CD4-positive, alpha-beta T cell treated with Interleukin-6 at 100 ng/mL for 8 hours (primary cell): ENCODE data around the gene GPR55.
"Not testable (repeated sequence)": the region's sequence is repeated elsewhere in the genome, so short reads cannot be mapped to it uniquely, and the experiment has no call there.

Experiments used
- DNase-seq: peaks from one replicate; pipeline ENCODE4 v3.0.0-alpha.2; 2020; ENCODE audit warnings: mixed read lengths, low spot score

GPR55 gene, protein sequence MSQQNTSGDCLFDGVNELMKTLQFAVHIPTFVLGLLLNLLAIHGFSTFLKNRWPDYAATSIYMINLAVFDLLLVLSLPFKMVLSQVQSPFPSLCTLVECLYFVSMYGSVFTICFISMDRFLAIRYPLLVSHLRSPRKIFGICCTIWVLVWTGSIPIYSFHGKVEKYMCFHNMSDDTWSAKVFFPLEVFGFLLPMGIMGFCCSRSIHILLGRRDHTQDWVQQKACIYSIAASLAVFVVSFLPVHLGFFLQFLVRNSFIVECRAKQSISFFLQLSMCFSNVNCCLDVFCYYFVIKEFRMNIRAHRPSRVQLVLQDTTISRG

DNA sequence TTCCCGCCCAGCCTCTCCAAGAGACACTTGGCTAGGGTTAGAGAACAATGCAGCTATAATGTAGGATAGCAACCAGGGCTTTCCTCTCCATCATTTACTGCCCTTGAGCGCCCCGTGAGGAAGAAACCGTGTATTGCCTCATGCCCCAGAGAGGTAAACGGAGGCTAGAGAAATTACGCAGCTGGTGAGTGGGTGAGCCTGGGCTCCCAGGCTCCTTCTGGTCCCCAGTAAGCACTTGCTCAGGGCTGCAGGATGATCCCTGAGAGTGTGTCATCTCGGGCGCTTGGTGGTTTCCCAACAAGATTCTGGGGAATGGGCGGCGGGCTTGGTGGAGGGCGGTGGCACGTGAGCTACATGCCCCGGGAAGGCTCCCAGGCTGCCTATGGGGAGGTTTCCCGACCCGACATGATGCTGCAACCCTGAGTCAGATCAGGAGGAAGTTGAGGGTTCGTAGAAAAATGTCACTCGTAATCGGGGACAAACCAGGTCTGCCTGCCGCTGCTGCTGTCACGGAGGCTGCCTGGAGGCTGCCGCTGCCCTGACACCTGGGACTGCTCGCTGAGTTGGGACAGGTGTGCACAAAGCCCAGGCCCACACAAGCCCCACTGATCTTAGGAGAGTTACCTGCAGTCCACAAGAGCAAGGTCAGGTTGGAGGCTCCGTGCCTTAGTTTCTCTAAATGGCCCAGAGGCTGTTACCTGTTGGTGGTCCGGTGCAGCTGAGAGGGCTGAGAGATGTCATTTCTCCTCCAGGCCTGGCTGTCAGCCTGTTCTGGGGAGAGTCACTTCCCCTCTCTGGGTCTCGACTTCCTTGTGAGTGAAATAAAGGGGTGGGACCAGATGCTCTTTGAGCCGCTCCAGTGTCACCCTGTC, at the start of gene GPR55:
Gene GPR55 (minus strand): TSS at position 773 of the 872 bp plus-strand sequence. CDS start 14,280 bp downstream, outside the sequence.
- peak; percentile 48 for DNase-seq

DNA sequence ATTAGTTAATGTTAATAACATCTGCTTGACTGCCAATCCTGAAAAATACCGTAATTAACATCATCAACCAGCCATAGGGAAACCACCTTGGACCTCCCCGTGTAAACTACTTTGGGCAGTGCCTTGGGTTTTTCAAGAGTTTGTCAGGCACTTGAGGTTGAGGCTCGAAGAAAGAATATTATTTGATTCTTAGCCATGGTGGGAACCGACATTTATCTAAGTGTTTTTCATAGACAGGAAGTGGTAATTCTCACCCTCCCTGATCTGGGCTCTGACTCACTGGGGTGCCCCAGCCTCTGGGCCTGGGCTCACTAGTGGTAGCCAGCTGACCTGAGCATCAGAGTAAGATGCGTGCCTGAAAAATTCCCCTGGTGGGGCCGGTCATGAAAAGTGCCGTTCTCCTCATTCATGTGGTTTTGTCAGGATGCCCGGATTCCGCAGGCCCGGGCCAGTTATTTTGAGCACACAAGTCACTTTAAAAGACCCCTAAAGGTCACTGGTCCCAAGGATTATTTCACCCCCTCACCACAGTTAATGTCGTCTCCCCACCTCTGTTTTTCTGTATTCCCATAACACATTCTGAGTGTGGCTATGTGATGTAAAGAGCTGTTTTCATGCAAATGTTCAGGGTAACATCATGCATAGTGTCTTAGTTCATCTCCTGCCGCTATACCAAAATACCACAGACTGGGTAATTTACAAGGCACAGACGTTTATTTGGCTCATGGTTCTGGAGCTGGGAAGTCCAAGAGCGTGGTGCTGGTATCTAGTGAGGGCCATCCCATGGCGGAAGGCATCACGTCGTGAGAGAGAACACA, 49.3 kb upstream of the GPR55 start:
- peak; percentile 77 for DNase-seq

DNA sequence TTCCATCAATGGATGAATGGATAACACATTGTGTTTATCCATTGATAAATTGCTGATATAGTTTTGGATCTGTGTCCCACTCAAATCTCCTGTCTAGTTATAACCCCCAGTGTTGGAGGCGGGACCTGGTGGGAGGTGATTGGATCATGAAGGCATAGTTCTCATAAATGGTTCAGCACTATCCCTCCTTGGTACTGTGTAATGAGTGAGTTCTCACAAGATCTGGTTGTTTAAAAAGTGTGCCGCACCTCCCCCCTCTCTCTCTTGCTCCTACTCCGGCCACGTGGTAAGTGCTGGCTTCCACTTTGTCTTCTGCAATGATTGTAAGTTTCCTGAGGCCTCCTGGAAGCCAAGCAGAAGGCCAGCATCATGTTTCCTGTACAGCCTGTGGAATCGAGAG, 47.0 kb upstream of the GPR55 start:
- DNase-seq, result no peak

DNA sequence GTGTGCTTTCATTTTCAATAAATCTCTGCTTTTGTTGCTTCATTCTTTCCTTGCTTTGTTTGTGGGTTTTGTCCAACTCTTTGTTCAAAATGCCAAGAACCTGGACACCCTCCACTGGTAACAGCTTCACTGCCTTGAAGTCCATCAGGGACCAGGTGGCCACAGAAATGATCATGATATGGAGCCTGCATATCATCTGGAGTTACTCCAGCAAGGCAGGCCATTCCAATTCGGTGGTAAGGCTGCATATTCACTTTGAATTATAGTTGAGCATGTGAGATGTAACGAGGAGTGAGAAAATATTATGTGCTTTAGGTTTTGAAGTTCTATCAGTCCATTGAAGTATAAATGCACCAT, 44.6 kb upstream of the GPR55 start:
- DNase-seq, result no peak

DNA sequence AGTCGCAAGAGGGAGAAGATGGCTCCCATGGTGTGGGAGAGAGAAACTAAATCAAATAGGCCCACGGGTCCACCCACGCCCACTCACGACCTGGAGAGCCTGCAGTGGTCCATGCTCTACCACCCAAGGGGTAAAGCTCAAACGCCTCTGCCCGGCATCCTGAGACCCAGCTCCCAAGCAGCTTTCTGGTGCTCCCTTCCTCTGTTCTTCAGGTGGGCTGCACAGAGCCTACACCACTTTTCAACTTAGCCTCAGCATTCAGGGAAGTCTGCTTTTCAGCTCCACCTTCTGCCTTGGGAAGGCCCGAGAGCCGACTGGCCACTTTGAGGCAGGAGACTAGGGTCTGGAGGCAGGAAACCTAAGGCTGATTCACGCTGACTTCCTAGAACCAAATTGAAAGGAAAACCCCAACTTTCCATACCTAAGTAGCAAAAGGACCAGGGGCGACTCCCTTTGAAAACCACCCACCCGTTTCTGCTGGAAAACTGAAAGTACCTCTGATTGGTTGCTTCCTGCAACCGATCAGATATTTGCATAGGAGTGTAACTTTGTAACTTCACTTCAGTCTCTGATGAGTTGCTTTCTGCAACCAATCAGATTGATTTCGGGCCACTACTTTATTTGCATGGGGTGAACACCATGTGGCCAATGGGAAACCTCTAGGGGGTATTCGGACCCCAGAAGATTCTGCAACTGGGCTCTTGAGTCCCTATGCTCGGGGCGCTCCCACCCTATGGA, 44.0 kb upstream of the GPR55 start:
- DNase-seq, result no peak

DNA sequence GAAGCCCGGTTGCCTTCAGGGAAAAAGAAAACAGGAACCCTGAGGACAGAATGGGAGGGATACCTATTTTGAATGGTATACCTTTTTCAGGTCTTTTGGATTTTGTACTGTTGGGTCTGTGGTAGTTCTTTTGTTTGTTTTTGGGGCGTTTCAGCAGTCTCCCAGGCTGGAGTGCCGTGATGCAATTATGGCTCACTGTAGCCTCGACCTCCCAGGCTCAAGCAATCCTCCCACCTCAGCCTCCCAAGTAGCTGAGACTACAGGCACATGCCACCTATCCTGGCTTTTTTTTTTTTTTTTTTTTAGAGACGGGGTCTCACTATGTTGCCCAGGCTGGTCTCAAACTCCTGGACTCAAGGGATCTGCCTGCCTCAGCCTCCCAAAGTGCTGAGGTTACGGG, 43.3 kb upstream of the GPR55 start:
- DNase-seq, result not testable (repeated sequence)

DNA sequence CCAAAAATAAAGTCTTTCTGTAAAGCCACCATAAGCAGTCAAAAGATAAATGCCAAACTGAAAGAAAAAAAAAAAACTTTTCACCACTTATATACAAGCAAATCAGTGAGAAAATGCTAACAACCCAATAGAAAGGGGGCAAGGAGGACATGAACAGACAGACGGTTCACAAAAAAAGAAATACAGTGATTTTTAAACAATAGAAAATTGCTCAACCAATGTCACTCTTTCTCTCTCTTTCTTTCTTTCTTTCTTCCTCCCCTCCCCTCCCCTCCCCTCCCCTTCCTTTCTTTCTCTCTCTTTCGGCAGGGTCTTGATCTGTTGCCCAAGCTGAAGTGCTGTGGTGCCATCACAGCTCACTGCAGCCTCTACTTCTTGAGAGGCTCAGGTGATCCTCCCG, 42.1 kb upstream of the GPR55 start:
- no peak for DNase-seq

DNA sequence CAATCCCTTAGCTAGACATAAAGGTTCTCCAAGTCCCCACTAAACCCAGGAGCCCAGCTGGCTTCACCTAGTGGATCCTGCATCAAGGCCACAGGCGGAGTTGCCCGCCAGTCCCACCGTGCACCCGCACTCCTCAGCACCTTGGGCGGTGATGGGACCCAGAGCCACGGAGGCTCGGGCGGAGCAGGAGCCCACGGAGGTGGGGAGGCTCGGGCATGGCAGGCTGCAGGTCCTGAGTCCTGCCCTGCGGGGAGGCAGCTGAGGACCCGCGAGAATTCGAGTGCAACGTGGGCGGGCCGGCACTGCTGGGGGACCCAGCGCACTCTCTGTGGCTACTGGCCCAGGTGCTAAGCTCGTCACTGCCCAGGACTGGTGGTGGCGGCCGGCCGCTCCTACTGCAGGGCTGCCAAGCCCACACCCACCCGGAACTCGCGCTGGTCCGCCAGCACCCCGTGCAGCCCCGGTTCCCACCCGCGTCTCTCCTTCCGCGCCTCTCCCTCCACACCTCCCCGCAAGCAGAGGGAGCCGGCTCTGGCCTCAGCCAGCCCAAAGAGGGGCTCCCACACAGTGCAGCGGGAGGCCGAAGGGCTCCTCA, 39.2 kb upstream of the GPR55 start:
- no peak for DNase-seq

DNA sequence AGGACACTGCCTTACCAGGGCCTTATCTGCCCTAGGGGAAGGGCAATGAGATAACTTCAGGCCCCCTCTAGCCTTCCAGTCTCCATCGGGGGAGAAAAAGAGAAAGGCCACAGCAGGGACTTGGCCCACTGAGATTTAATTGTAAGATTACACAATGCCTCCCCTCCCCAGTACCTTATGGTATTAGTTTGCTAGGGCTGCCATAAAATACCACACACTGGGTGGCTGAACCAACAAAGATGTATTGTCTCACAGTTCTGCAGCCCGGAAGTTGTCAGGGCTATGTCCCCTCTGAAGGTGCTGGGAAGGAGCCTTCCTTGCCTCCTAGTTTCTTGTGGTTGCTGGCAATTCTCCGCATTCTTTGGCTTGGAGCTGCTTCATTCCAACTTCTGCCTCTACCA, 36.0 kb upstream of the GPR55 start:
- DNase-seq, result no peak

DNA sequence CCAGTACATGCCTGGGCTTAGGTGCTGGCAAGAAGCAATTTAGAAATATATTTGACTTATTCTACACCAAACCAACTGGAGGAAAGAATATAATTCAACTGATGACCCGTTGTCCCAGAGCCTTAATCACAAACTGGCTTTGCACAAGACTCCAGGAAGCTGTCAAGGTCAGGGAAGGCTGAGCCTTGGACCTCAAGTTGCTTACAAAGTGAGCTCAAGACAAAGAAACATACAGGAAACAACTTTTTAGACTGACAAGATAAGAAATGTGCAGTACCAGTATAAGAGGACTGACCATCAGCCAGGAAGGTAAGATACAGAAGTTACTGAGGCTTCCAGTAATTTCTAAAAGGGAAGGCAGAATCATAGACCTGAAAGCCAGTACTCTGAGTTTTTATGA, 35.0 kb upstream of the GPR55 start:
- DNase-seq, result no peak

DNA sequence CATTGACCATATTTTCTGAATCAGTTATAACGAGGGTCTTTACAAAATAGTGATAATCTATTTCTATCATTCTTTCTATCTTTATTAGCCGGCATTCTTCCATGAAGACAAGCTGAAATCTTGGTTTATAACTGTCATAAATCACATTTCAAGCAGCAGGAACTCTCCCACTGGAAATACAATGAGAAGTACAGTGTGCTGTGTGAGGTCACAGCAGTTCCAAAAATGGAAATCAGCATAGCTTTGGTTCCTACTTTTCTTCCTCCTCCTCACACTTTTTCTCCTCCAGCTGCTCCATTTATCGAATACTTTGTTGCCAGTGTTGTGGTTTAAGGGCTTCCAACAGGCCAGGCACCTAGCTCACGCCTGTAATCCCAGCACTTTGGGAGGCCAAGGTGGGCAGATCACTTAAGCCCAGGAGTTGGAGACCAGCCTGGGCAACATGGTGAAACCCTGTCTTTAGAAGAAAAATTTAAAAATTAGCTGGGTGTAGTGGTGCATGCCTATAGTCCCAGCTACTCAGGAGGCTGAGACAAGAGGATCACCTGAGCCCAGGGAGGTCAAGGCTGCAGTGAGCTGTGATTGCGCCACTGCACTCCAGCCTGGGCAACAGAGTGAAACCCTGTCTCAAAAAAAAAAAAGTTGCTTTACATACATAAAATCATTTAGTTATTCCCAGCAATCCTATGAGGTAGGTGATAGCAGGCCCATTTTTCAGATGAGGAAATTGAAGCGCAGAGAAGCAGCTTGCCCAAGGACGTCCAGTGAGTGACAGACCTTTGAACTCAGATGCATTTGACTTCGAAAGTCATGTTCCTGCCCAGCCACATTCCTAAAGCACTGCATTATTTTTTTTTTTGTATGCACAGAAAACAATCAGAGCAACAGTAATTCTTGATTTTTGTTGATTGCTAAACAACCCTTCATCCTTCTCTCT, 34.0 kb upstream of the GPR55 start:
- DNase-seq, result no peak

DNA sequence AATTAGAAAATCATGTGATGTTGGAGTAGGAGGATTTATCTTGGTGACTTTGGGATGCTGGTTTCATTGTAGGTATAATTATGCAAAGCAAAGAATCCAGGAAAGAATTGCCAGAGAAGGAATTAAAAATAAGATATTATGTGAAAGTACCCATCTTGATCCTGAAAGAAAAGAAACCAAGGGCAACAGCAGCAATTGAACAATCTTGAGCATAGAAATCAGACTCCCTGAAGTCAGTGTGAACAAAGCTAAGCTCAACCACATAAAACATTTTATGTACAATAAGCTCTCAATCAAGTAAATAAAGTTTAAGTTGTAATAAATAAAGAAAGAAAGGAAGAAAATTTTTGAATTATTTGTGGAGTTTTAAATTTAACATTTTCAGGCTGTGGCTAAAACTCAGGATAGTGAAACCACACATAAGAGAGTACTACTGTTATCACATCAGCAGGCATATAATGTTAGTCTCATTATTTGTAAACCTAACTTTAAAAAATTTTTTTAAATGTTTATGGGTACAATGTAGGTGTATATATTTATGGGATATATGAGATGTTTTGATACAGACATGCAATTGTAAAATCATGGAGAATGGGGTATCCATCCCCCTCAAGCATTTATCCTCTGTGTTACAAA, 32.8 kb upstream of the GPR55 start:
- no peak for DNase-seq

DNA sequence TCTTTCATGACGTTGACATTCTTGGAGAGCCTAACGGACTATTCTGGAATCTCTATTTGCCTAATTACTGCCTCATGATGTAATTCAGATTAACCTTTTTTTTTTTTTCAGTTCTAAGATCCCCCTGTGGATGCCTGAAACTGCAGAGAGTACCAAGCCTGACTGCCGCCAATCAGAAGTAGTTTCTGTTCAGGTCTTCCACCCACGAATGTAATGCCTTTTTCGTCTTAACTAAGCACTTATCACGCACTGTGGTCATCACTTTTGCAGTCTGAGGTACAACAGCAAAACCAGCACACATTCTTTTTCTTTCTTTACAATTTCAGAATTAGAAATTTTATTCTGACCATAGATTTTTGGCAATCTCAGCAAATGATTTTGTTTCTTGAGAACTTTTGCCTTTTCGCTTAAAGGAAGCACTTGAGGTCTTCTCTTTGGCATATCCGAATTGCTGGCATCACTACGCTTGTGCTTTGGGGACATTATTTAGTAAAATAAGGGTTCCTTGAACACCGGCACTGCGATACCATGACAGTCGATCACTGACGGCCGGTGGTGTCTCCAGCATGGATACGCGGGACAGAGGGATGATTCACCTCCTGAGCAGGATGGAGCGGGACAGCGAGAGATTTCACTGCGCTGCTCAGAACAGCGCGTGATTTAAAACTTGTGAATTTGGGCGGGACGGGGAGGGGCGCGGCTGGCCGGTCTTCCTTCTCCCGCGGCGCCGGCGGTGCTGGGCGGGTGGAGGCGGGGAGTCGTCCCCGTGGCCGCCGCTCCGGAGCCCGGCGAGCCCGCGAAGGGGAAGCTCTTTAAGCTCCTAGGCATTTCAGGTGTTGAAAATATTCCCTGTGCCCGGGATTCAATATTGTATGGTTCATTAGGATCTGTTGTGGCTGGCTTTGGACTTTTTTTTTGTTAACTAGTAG, 32.0 kb upstream of the GPR55 start:
- DNase-seq, result no peak

DNA sequence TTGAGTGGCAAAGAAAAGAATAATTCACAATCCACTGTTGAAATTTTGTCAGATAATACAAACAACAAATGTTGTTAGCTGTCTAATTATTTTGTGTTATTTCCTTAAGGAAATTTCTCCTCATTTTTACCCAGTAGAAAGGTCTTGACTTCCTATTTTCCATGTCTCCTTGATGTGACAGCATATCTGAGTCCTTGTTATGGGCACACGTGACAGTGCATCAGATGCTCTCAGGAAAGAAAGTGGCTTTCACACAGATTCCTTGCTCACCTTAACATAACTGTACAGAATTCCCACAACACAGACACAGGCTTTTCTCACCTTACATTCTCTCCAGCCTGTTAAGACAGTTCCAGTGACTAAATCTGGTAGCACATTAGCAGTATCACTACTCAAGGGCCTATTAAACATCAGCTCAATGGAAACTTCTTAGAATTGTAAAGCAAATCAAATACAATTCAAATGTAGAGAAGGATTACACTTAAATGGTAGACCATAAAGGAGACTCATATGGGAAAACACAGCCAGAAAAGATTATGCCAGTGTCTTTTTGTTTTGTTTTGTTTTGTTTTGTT, 30.2 kb upstream of the GPR55 start:
- no peak for DNase-seq

DNA sequence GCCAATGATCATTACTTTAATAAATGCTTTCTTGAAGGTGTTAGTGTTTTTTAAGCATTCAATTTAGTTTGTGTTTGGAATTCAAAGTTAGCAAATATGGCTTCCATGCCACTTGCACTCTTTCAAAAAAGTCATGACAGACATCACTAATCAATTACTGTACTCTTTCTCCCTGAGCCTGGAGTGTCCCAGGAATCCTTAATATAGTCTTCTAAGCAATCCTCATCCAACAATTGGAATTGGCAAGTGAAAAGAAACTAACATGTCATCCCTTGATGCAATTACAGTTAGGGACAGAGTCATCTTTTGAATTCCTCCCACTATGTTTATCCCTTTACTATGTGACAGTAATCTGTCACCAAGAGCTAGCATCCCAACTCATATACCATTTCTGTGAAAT, 29.7 kb upstream of the GPR55 start:
- DNase-seq, result no peak

DNA sequence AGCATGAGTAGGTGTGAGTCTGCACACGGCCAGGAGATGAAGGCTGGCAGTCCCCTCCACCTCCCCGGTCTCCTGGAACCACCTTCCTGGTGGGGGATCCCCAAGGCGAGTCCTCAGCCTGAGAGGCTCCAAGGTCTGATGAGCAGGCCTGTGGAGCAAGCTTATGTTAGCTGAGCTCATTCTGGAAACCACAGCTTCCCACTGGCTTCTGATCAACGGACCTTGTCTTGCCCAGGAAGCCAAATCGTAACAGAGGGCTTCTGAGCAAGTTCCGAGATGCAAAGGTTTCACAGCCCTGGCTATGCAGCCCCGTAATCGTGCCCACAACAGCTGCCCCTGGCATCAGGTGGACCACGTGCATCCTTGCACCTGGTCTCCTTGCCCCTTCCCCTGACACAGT, 28.8 kb upstream of the GPR55 start:
- DNase-seq, result no peak

DNA sequence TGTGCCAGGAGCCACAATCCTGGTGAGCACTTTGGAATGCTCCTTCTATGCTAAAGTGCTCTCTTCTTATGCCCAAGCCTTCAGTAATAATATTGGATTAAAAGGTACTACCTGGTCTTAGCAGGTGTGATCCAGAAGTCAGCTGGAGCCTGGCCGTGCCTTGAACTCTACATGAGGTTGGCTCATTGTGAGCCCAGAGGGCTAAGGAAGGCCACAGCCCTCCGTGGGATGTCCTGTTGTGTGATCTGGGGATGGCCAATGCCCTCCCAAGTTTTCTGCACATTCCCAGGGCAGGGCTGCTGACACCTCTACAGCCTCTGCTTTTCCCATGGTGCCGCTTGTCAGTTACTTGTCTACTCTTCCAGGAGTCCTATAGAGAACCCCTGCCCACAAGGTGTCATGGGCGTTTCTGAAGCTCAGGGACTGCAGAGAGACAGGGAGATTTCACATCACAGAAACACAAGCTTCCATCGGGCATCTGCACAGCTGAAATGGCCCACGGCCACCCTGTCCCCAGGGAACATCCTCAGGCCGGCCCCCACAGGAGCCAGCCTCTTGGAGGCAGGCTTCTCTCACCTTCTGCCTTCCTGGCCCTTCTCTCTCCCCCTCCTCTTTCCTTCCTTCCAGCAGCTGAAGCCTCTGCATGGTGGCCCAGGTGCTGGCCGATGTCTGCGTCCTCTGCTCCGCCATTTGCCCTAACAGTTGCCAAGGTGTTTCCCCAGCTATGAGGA, 27.3 kb upstream of the GPR55 start:
- no peak for DNase-seq

DNA sequence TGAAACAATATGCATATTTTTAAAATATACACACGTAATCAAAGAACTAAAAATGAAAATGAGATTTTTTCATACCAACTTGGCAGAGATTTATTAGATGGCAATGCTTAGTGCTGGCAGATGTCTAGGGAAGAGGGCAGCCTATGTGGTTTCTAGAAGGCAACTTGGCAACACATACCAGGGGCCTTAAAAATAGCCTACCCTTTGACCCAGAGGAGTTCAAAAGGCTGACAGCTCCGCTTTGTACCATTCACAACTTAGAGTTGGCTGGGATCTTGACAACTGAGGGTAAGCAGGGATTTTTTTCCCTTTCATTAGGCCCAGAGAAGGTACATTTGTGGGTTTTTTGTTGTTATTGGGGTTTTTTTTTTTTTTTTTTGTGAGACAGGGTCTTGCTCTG, 26.4 kb upstream of the GPR55 start:
- DNase-seq, result no peak
